H1 (cell line): ENCODE measurements around the gene LPCAT3. TPM values are rescaled to one million over a fixed set of nuclear protein-coding genes. Genes with fewer than 3 reads are reported as not detected.

Experiments
- CTCF ChIA-PET: fragments of 300-600 bp; sonication (Branson Sonifier 250); formaldehyde crosslinking; loops from one replicate; lab custom pipeline; 2021; ENCODE audit not compliant: partially characterized antibody; lab: Charles Lee
- POLR2A ChIA-PET: fragments of 300-600 bp; sonication (Branson Sonifier 250); formaldehyde crosslinking; loops from one replicate; lab custom pipeline; 2021; ENCODE audit warnings: inconsistent platforms; ENCODE audit not compliant: partially characterized antibody; lab: Charles Lee
- DNase-seq, 2 experiments: peaks; one replicate each; pipeline versions ENCODE4 v3.0.0 to v3.0.0-alpha.2; 2010 to 2022; ENCODE audit warnings: low spot score in 2 of 2, low read depth in 1 of 2, mixed read lengths in 1 of 2
- FAIRE-seq: peaks from 2 replicates; lab custom pipeline; 2011; peaks lifted over from hg19 to GRCh38; lab: Jason Lieb, UNC
- H2AFZ ChIP-seq: 2 replicates; pipeline ENCODE4 v1.8.1; 2012; ENCODE audit warnings: low read length, inconsistent platforms
- H2AK5ac ChIP-seq: 2 replicates; pipeline ENCODE4 v1.6.1; 2013; ENCODE audit warnings: low read depth, low read length
- H2BK120ac ChIP-seq: replicated peaks from 2 replicates; pipeline ENCODE3; 2013; ENCODE audit warnings: low read depth, low read length, inconsistent platforms
- H2BK12ac ChIP-seq: 2 replicates; pipeline ENCODE4 v1.6.1; 2013; ENCODE audit warnings: low read depth, low read length
- H2BK15ac ChIP-seq: 2 replicates; pipeline ENCODE4 v1.6.1; 2013; ENCODE audit warnings: low read length
- H2BK20ac ChIP-seq: 2 replicates; pipeline ENCODE4 v1.6.1; 2013; ENCODE audit warnings: low read length
- H2BK5ac ChIP-seq: 2 replicates; pipeline ENCODE4 v1.6.1; 2013; ENCODE audit warnings: low read depth, low read length
- H3K14ac ChIP-seq: 2 replicates; pipeline ENCODE4 v1.6.1; 2013; ENCODE audit warnings: inconsistent platforms; ENCODE audit not compliant: insufficient read length
- H3K18ac ChIP-seq: 2 replicates; pipeline ENCODE4 v1.6.1; 2013; ENCODE audit warnings: low read length; ENCODE audit errors: extremely low read depth
- H3K23ac ChIP-seq: 2 replicates; pipeline ENCODE4 v1.6.1; 2013; ENCODE audit warnings: inconsistent platforms; ENCODE audit not compliant: insufficient read length
- H3K23me2 ChIP-seq: 2 replicates; pipeline ENCODE4 v1.6.1; 2013; ENCODE audit warnings: low read depth, low read length
- H3K27ac ChIP-seq: 2 replicates; pipeline ENCODE4 v1.6.1; 2011; ENCODE audit warnings: low read depth, low read length, inconsistent platforms
- H3K27me3 ChIP-seq, 4 experiments: replicated peaks in 1 of 4; 1 replicate in 1 of 4; 2 replicates in 3 of 4; pipeline versions ENCODE4 v1.6.1 to v1.8.1; 2011 to 2013; ENCODE audit warnings: low read length in 3 of 4, mild to moderate bottlenecking in 3 of 4, inconsistent platforms in 2 of 4, mixed read lengths in 2 of 4, moderate library complexity in 1 of 4; ENCODE audit not compliant: control insufficient read depth in 3 of 4, insufficient read depth in 3 of 4; ENCODE audit errors: extremely low read depth in 1 of 4
- H3K36me3 ChIP-seq, 4 experiments: 2 replicates each; pipeline versions ENCODE4 v1.6.1 to v1.8.1; 2011 to 2013; ENCODE audit warnings: mild to moderate bottlenecking in 4 of 4, low read length in 3 of 4, moderate library complexity in 2 of 4, control low read depth in 1 of 4, inconsistent platforms in 1 of 4; ENCODE audit not compliant: insufficient read depth in 4 of 4, control insufficient read depth in 2 of 4
- H3K4ac ChIP-seq: replicated peaks from 2 replicates; pipeline ENCODE3; 2013; ENCODE audit warnings: low read length, low read depth, mixed read lengths, inconsistent platforms; ENCODE audit not compliant: insufficient read length
- H3K4me1 ChIP-seq, 4 experiments: replicated peaks in 1 of 4; 1 replicate in 1 of 4; 2 replicates in 3 of 4; pipeline versions ENCODE4 v1.6.1 to v1.8.1; 2011 to 2013; ENCODE audit warnings: low read length in 3 of 4, inconsistent platforms in 2 of 4, mixed read lengths in 1 of 4; ENCODE audit not compliant: insufficient read depth in 4 of 4, control insufficient read depth in 3 of 4
- H3K4me2 ChIP-seq, 2 experiments: 2 replicates each; pipeline versions ENCODE4 v1.6.1 to v1.8.1; 2011 to 2013; ENCODE audit warnings: low read depth in 2 of 2, low read length in 2 of 2, control low read depth in 1 of 2, inconsistent platforms in 1 of 2, mild to moderate bottlenecking in 1 of 2; ENCODE audit not compliant: insufficient read depth in 1 of 2
- H3K4me3 ChIP-seq, 4 experiments: fragments of 200-600, 300-600 bp in 1 of 4; sonication (generic), shearing (Covaris generic), sonication (Bioruptor Twin) in 1 of 4; 2 replicates each; pipeline versions ENCODE4 v1.5.1 to v1.8.1; 2011 to 2016; ENCODE audit warnings: low read length in 4 of 4, low read depth in 3 of 4, control low read depth in 2 of 4, inconsistent platforms in 2 of 4, mild to moderate bottlenecking in 2 of 4, mixed read lengths in 1 of 4, moderate library complexity in 1 of 4; ENCODE audit not compliant: insufficient read depth in 2 of 4; ENCODE audit errors: extremely low read depth in 1 of 4
- H3K56ac ChIP-seq: replicated peaks from 2 replicates; pipeline ENCODE3; 2013; ENCODE audit warnings: low read depth, mild to moderate bottlenecking, mixed read lengths, low read length, inconsistent platforms; ENCODE audit not compliant: insufficient read length
- H3K79me1 ChIP-seq: 2 replicates; pipeline ENCODE4 v1.6.1; 2013; ENCODE audit warnings: low read depth, low read length, control low read depth
- H3K79me2 ChIP-seq, 2 experiments: 2 replicates each; pipeline versions ENCODE4 v1.6.1 to v1.8.1; 2012 to 2013; ENCODE audit warnings: low read length in 2 of 2, mild to moderate bottlenecking in 2 of 2, inconsistent platforms in 1 of 2; ENCODE audit not compliant: insufficient read depth in 2 of 2, control insufficient read depth in 1 of 2
- H3K9ac ChIP-seq, 4 experiments: replicated peaks in 1 of 4; 1 replicate in 1 of 4; 2 replicates in 3 of 4; pipeline versions ENCODE4 v1.6.1 to v1.8.1; 2011 to 2013; ENCODE audit warnings: low read depth in 3 of 4, low read length in 3 of 4, control low read depth in 2 of 4, mild to moderate bottlenecking in 2 of 4, moderate library complexity in 2 of 4, inconsistent platforms in 1 of 4; ENCODE audit errors: extremely low read depth in 1 of 4
- H3K9me3 ChIP-seq, 2 experiments: 2 replicates each; pipeline versions ENCODE4 v1.6.1 to v1.8.1; 2012 to 2013; ENCODE audit warnings: mild to moderate bottlenecking in 2 of 2, moderate library complexity in 2 of 2, control low read depth in 1 of 2, inconsistent platforms in 1 of 2, low read depth in 1 of 2, low read length in 1 of 2, mixed read lengths in 1 of 2; ENCODE audit not compliant: insufficient read depth in 2 of 2
- H4K20me1 ChIP-seq, 2 experiments: replicated peaks in 1 of 2; 2 replicates each; pipeline versions ENCODE3 to v1.8.1; 2011 to 2013; ENCODE audit warnings: inconsistent platforms in 2 of 2, low read length in 2 of 2, mild to moderate bottlenecking in 1 of 2; ENCODE audit not compliant: insufficient read depth in 2 of 2, control insufficient read depth in 1 of 2
- H4K5ac ChIP-seq: 2 replicates; pipeline ENCODE4 v1.6.1; 2013; ENCODE audit warnings: low read length, low read depth, mixed read lengths, inconsistent platforms; ENCODE audit not compliant: insufficient read length
- H4K8ac ChIP-seq: 2 replicates; pipeline ENCODE4 v1.8.0; 2013; ENCODE audit warnings: mild to moderate bottlenecking, moderate library complexity, low read length, inconsistent platforms; ENCODE audit not compliant: insufficient read depth; ENCODE audit errors: extremely low read depth
- H4K91ac ChIP-seq: replicated peaks from 2 replicates; pipeline ENCODE3; 2013; ENCODE audit warnings: low read length, mixed read lengths, inconsistent platforms; ENCODE audit not compliant: insufficient read length
- CBX8 ChIP-seq: fragments of 300-800, 300-1000 bp; sonication (generic); IDR thresholded peaks from 2 replicates; pipeline ENCODE4 v1.7.1; 2016; ENCODE audit warnings: low read depth, low read length, borderline replicate concordance
- CHD1 ChIP-seq: IDR thresholded peaks from 2 replicates; pipeline ENCODE4 v1.6.1; 2012; ENCODE audit warnings: low read depth, low read length, improper control_type of control experiment
- JUN ChIP-seq: IDR thresholded peaks from 2 replicates; pipeline ENCODE4 v1.6.1; 2011; ENCODE audit warnings: low read depth, mild to moderate bottlenecking, improper control_type of control experiment, low read length
- RAD21 ChIP-seq, 2 experiments: IDR thresholded peaks in 1 of 2; conservative IDR thresholded peaks in 1 of 2; 2 replicates each; pipeline ENCODE4 v1.6.1; 2011; ENCODE audit warnings: low read depth in 2 of 2, low read length in 2 of 2, improper control_type of control experiment in 1 of 2, inconsistent platforms in 1 of 2, mild to moderate bottlenecking in 1 of 2, moderate library complexity in 1 of 2
- SIN3A ChIP-seq, 2 experiments: IDR thresholded peaks in 1 of 2; conservative IDR thresholded peaks in 1 of 2; 2 replicates each; pipeline ENCODE4 v1.6.1; 2011 to 2012; ENCODE audit warnings: low read length in 2 of 2, improper control_type of control experiment in 1 of 2, low read depth in 1 of 2, mild to moderate bottlenecking in 1 of 2
- SUZ12 ChIP-seq: fragments of 200-600 bp; sonication (generic); IDR thresholded peaks from 2 replicates; pipeline ENCODE4 v1.6.1; 2012; ENCODE audit warnings: mild to moderate bottlenecking, inconsistent platforms, low read length, moderate library complexity, mixed read lengths
- TCF12 ChIP-seq: IDR thresholded peaks from 2 replicates; pipeline ENCODE4 v1.6.1; 2011; ENCODE audit warnings: low read depth, mild to moderate bottlenecking, low read length
- WGBS, 2 experiments: shearing (Covaris generic) in 1 of 2; methylation state at CpG; one replicate each; pipeline versions ENCODE4 v1.1.6 to v1.1.7; 2013 to 2015; ENCODE audit warnings: low lambda C conversion rate in 2 of 2, mixed read lengths in 2 of 2, inconsistent platforms in 1 of 2, low coverage in 1 of 2, missing lambda C conversion rate in 1 of 2; ENCODE audit not compliant: insufficient replicate concordance in 2 of 2, insufficient coverage in 1 of 2, insufficient read length in 1 of 2; ENCODE audit errors: extremely low coverage in 1 of 2, missing lambda C conversion rate in 1 of 2; 5-methylcytosine and 5-hydroxymethylcytosine counted together
- polyA plus RNA-seq, 7 experiments: library from polyadenylated mRNA; depleted of rRNA in 3 of 7; stranded (reverse) in 5 of 7; unstranded in 2 of 7; fragments of >200 nt in 5 of 7; fragments of 200-250 nt in 2 of 7; gene quantifications; 1 replicate in 5 of 7; 2 replicates in 1 of 7; 4 replicates in 1 of 7; pipeline versions ENCODE4 v1.2.1 to v1.2.3, GENCODE V29; 2011 to 2013; ENCODE audit warnings: missing spikeins in 2 of 7, mixed read lengths in 2 of 7
- total RNA-seq: library from RNA; stranded (reverse); fragmentation: NEBNext Ultra II Directional; extraction: Animal tissue kit (Norgen Biotek cat#: 25700); gene quantifications from 2 replicates; pipeline ENCODE4 v1.2.1, GENCODE V29; 2021
- TF ChIP-seq, protein P1 (sequence below): IDR thresholded peaks from 2 replicates; pipeline ENCODE4 v1.6.1; 2012; ENCODE audit warnings: inconsistent platforms

LPCAT3 gene
- total and polyA plus RNA-seq, 2 of the 8 experiments (the other 6 are each of a cell fraction or from before 2014, with no cell fraction given) = 55.8 to 70.4 TPM

DNA sequence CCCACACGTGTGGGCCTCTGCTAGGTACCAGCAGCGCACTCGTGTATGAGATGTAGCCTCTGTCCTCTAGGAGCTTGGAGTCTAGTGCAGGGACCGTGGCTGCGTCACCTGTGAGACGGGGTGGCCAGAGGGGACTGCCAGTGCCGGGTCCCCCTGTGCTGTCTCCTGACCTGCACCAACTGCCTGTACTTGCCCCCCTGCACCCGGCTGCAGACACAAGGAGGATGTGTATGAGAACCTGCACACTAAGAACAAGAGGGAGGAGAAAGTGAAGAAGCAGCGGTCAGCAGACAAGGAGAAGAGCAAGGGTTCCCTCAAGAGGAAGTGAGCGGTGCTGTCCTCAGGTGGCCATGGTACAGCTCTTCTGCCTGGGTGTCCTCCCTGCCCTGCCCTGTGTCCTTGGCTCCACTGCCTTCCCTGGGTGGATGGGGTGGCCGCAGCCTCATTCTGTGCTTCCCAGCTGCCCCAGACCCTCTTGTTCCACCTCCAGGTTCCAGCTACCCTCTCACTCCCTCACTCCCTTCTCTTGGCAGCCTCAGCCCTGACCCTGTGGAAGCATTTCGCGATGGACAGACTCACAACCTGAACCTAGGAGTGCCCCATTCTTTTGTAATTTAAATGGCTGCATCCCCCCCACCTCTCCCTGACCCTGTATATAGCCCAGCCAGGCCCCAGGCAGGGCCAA is 57.5 kb downstream of the LPCAT3 start:
- Histone ChIP-seq H3K4me1 (peaks cover 12 to 37% (median 30%) of the 10 kb centered on the region in 4 experiments), H4K5ac (peak overlapping the region; percentile 32), H2BK15ac (0 out of 2 replicates have a peak overlapping the region, but pooled peaks have one; percentile 14), H4K8ac (peak overlapping the region; percentile 64; the same call in 1 of the 2 replicates), H3K36me3 (peaks cover 0 to 10% (median 3%) of the 10 kb centered on the region in 4 experiments; a peak in 3 of 8 replicates), H3K23me2 (peaks cover 16% of the 10 kb centered on the region; the same call in 1 of the 2 replicates), H2AFZ (no peak overlapping the region), H3K9ac (0 out of 7 replicates have a peak overlapping the region, but pooled peaks of 2 of the 4 experiments have one; percentile 14 to 29), H3K14ac (no peak overlapping the region), H2BK20ac (no peak overlapping the region; the same call in 1 of the 2 replicates), H3K79me1 (no peaks in the 10 kb centered on the region), H4K20me1 (no peaks in the 10 kb centered on the region), H3K79me2 (peaks cover 0 to 14% of the 10 kb centered on the region in 2 experiments; a peak in 2 of 4 replicates), H4K91ac (peak overlapping the region; percentile 84), H3K18ac (peak overlapping the region; percentile 65), H2BK120ac (no peak overlapping the region), H3K4me2 (peak overlapping the region; percentile 66 to 93), H3K27me3 (no peaks in the 10 kb centered on the region), H2BK5ac (peak overlapping the region; percentile 85; the same call in 1 of the 2 replicates), H3K4ac (peak overlapping the region; percentile 64), H3K56ac (peak overlapping the region; percentile 14), H2AK5ac (no peak overlapping the region; the same call in 1 of the 2 replicates), H3K4me3 (peak overlapping the region in 1 of 4 experiments; percentile 79; a peak in 2 of 8 replicates), H3K23ac (no peak overlapping the region), H2BK12ac (peak overlapping the region; percentile 94; the same call in 1 of the 2 replicates), H3K9me3 (no peaks in the 10 kb centered on the region), H3K27ac (no peak overlapping the region; the same call in 1 of the 2 replicates)
- CTCF ChIA-PET = interaction anchor here (0.8 to 12.2 kb wide), 21 partner anchors 9 to 185 kb away, joined by 3 to 277 read pairs (median 6); partner anchors contain the start of genes C12orf57, C1S, LPCAT3 and PHB2
- FAIRE-seq (no peak), DNase-seq (no peak)
- POLR2A ChIA-PET = interaction anchor here (0.7 to 44.0 kb wide), 12 partner anchors 8 to 147 kb away, joined by 3 to 1596 read pairs (median 4); partner anchors contain the start of genes ATN1, C12orf57, C1RL and EMG1
- WGBS, 2 experiments = 82% methylated on average over 13 of the region's 13 CpGs; no CpG with 5 or more reads in 1 of the 2 experiments
- TF ChIP-seq CHD1 (no peak), SUZ12 (no peak), JUN (no peak), CBX8 (no peak), SIN3A (conservative IDR thresholded peaks at IDR 0.05 in 1 of 2, IDR thresholded peaks at IDR 0.05 in 1 of 2; ENCODE audit: low read depth in 1 of 2, low read length in 2 of 2) (no peak), RAD21 (IDR thresholded peaks at IDR 0.05 in 1 of 2, conservative IDR thresholded peaks at IDR 0.05 in 1 of 2; ENCODE audit: low read depth in 2 of 2, low read length in 2 of 2) (peak; percentile 56 to 65), TCF12 (no peak)
- TF ChIP-seq, protein P1, sequence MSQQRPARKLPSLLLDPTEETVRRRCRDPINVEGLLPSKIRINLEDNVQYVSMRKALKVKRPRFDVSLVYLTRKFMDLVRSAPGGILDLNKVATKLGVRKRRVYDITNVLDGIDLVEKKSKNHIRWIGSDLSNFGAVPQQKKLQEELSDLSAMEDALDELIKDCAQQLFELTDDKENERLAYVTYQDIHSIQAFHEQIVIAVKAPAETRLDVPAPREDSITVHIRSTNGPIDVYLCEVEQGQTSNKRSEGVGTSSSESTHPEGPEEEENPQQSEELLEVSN = no peak
